ENCODE results near the gene FARS2.

The FARS2 gene

GRCh38 chr6:5749016-5749650 is 487.8 kb downstream of the FARS2 start:
- H3K27me3 Mint-ChIP-seq = no peaks in the 10 kb centered on the region
- H3K4me1 Mint-ChIP-seq (ENCODE audit: low read depth in 2 of 2) = peaks cover 7 to 10% of the 10 kb centered on the region in 2 donors
- H3K9me3 Mint-ChIP-seq = peaks cover 0 to 7% of the 10 kb centered on the region in 2 donors
- ATAC-seq (replicated peaks) (no peak), DNase-seq (no peak)
- peak overlapping the region in 1 of 2 donors; percentile 59 for H3K27ac Mint-ChIP-seq
- H3K36me3 Mint-ChIP-seq (ENCODE audit: insufficient read depth) = peaks cover 7% of the 10 kb centered on the region
- H3K4me3 Mint-ChIP-seq = no peak overlapping the region

- Mint-ChIP-seq H3K9me3 (peaks cover 0 to 7% of the 10 kb centered on the region in 2 donors), H3K4me3 (no peak overlapping the region), H3K27me3 (no peaks in the 10 kb centered on the region), H3K36me3 (ENCODE audit: insufficient read depth) (peaks cover 7% of the 10 kb centered on the region), H3K4me1 (ENCODE audit: low read depth in 2 of 2) (peaks cover 7 to 10% of the 10 kb centered on the region in 2 donors), H3K27ac (no peak overlapping the region)
- ATAC-seq (replicated peaks) (no peak), DNase-seq (no peak)
These were observed 488.4 kb downstream of the FARS2 start for GRCh38 chr6:5749651-5750215.

GRCh38 chr6:5751525-5752390 is 490.4 kb downstream of the FARS2 start:
- no peak for DNase-seq
- H3K27ac Mint-ChIP-seq = no peak overlapping the region
- H3K27me3 Mint-ChIP-seq = no peaks in the 10 kb centered on the region
- H3K4me3 Mint-ChIP-seq = no peak overlapping the region
- ATAC-seq (replicated peaks) = no peak
- peaks cover 3 to 7% of the 10 kb centered on the region in 2 donors for H3K9me3 Mint-ChIP-seq
- peaks cover 4 to 10% of the 10 kb centered on the region in 2 donors for H3K4me1 Mint-ChIP-seq (ENCODE audit: low read depth in 2 of 2)
- H3K36me3 Mint-ChIP-seq (ENCODE audit: insufficient read depth) = peaks cover 4% of the 10 kb centered on the region

- H3K9me3 Mint-ChIP-seq = peaks cover 3 to 7% of the 10 kb centered on the region in 2 donors
- no peak for ATAC-seq (replicated peaks)
- peaks cover 3% of the 10 kb centered on the region for H3K36me3 Mint-ChIP-seq (ENCODE audit: insufficient read depth)
- H3K4me1 Mint-ChIP-seq (ENCODE audit: low read depth in 2 of 2) = peaks cover 3 to 5% of the 10 kb centered on the region in 2 donors
- H3K27me3 Mint-ChIP-seq = no peaks in the 10 kb centered on the region
- no peak overlapping the region for H3K4me3 Mint-ChIP-seq
- DNase-seq = no peak
- H3K27ac Mint-ChIP-seq = no peak overlapping the region
These were observed 491.0 kb downstream of the FARS2 start for GRCh38 chr6:5752391-5752680.

- DNase-seq (no peak), ATAC-seq (replicated peaks) (no peak)
- H3K36me3 Mint-ChIP-seq (ENCODE audit: insufficient read depth) = peaks cover 3% of the 10 kb centered on the region
- H3K27ac Mint-ChIP-seq = no peak overlapping the region
- peaks cover 3 to 7% of the 10 kb centered on the region in 2 donors for H3K9me3 Mint-ChIP-seq
- no peaks in the 10 kb centered on the region for H3K27me3 Mint-ChIP-seq
- no peak overlapping the region for H3K4me3 Mint-ChIP-seq
- H3K4me1 Mint-ChIP-seq (ENCODE audit: low read depth in 2 of 2) = peaks cover 0 to 3% of the 10 kb centered on the region in 2 donors
These were observed 491.9 kb downstream of the FARS2 start for GRCh38 chr6:5753209-5753608.

GRCh38 chr6:5754904-5755303 is 493.6 kb downstream of the FARS2 start:
- no peak for ATAC-seq (replicated peaks)
- Mint-ChIP-seq H3K27ac (no peak overlapping the region), H3K9me3 (peaks cover 2 to 3% of the 10 kb centered on the region in 2 donors), H3K36me3 (ENCODE audit: insufficient read depth) (no peaks in the 10 kb centered on the region), H3K4me1 (ENCODE audit: low read depth in 2 of 2) (no peaks in the 10 kb centered on the region), H3K4me3 (no peak overlapping the region), H3K27me3 (no peaks in the 10 kb centered on the region)
- no peak for DNase-seq

GRCh38 chr6:5759571-5759970 is 498.3 kb downstream of the FARS2 start:
- no peak for ATAC-seq (replicated peaks)
- peaks cover 0 to 3% of the 10 kb centered on the region in 2 donors for H3K4me1 Mint-ChIP-seq (ENCODE audit: low read depth in 2 of 2)
- no peaks in the 10 kb centered on the region for H3K27me3 Mint-ChIP-seq
- H3K4me3 Mint-ChIP-seq = no peak overlapping the region
- H3K9me3 Mint-ChIP-seq = peaks cover 0 to 3% of the 10 kb centered on the region in 2 donors
- H3K36me3 Mint-ChIP-seq (ENCODE audit: insufficient read depth) = no peaks in the 10 kb centered on the region
- H3K27ac Mint-ChIP-seq = no peak overlapping the region
- no peak for DNase-seq

GRCh38 chr6:5761370-5761769 is 500.1 kb downstream of the FARS2 start:
- no peak overlapping the region for H3K27ac Mint-ChIP-seq
- no peak for DNase-seq
- H3K36me3 Mint-ChIP-seq (ENCODE audit: insufficient read depth) = no peaks in the 10 kb centered on the region
- no peak for ATAC-seq (replicated peaks)
- H3K4me1 Mint-ChIP-seq (ENCODE audit: low read depth in 2 of 2) = peaks cover 0 to 6% of the 10 kb centered on the region in 2 donors
- H3K4me3 Mint-ChIP-seq = no peak overlapping the region
- H3K9me3 Mint-ChIP-seq = no peaks in the 10 kb centered on the region
- H3K27me3 Mint-ChIP-seq = no peaks in the 10 kb centered on the region

GRCh38 chr6:5762561-5762968 is 501.3 kb downstream of the FARS2 start:
- Mint-ChIP-seq H3K4me1 (ENCODE audit: low read depth in 2 of 2) (peaks cover 0 to 6% of the 10 kb centered on the region in 2 donors), H3K9me3 (no peaks in the 10 kb centered on the region), H3K36me3 (ENCODE audit: insufficient read depth) (no peaks in the 10 kb centered on the region), H3K27me3 (no peaks in the 10 kb centered on the region), H3K4me3 (no peak overlapping the region), H3K27ac (no peak overlapping the region)
- ATAC-seq (replicated peaks) = no peak
- DNase-seq = no peak

- H3K9me3 Mint-ChIP-seq = no peaks in the 10 kb centered on the region
- ATAC-seq (replicated peaks) (no peak), DNase-seq (no peak)
- H3K36me3 Mint-ChIP-seq (ENCODE audit: insufficient read depth) = no peaks in the 10 kb centered on the region
- H3K4me1 Mint-ChIP-seq (ENCODE audit: low read depth in 2 of 2) = peaks cover 0 to 6% of the 10 kb centered on the region in 2 donors
- H3K27ac Mint-ChIP-seq = no peak overlapping the region
- no peak overlapping the region for H3K4me3 Mint-ChIP-seq
- no peaks in the 10 kb centered on the region for H3K27me3 Mint-ChIP-seq
These were observed 502.1 kb downstream of the FARS2 start for GRCh38 chr6:5763407-5763806.

GRCh38 chr6:5763871-5764270 is 502.6 kb downstream of the FARS2 start:
- no peaks in the 10 kb centered on the region for H3K27me3 Mint-ChIP-seq
- peaks cover 0 to 6% of the 10 kb centered on the region in 2 donors for H3K4me1 Mint-ChIP-seq (ENCODE audit: low read depth in 2 of 2)
- DNase-seq (no peak), ATAC-seq (replicated peaks) (no peak)
- no peak overlapping the region for H3K27ac Mint-ChIP-seq
- H3K9me3 Mint-ChIP-seq = no peaks in the 10 kb centered on the region
- H3K4me3 Mint-ChIP-seq = no peak overlapping the region
- H3K36me3 Mint-ChIP-seq (ENCODE audit: insufficient read depth) = no peaks in the 10 kb centered on the region

- no peak overlapping the region for H3K27ac Mint-ChIP-seq
- no peaks in the 10 kb centered on the region for H3K27me3 Mint-ChIP-seq
- no peak for ATAC-seq (replicated peaks)
- H3K4me3 Mint-ChIP-seq = no peak overlapping the region
- no peaks in the 10 kb centered on the region for H3K9me3 Mint-ChIP-seq
- DNase-seq = no peak
- no peaks in the 10 kb centered on the region for H3K36me3 Mint-ChIP-seq (ENCODE audit: insufficient read depth)
- H3K4me1 Mint-ChIP-seq (ENCODE audit: low read depth in 2 of 2) = peaks cover 0 to 6% of the 10 kb centered on the region in 2 donors
These were observed 503.2 kb downstream of the FARS2 start for GRCh38 chr6:5764401-5764955.

GRCh38 chr6:5765141-5765760 is 503.9 kb downstream of the FARS2 start:
- DNase-seq = no peak
- H3K4me3 Mint-ChIP-seq = no peak overlapping the region
- no peaks in the 10 kb centered on the region for H3K9me3 Mint-ChIP-seq
- H3K27ac Mint-ChIP-seq = no peak overlapping the region
- ATAC-seq (replicated peaks) = no peak
- H3K27me3 Mint-ChIP-seq = no peaks in the 10 kb centered on the region
- peaks cover 0 to 6% of the 10 kb centered on the region in 2 donors for H3K4me1 Mint-ChIP-seq (ENCODE audit: low read depth in 2 of 2)
- no peaks in the 10 kb centered on the region for H3K36me3 Mint-ChIP-seq (ENCODE audit: insufficient read depth)

All from effector memory CD8-positive, alpha-beta T cell (primary cell).